Measurements from ENCODE around the gene RPS6KA3. TPM values are rescaled to one million over a fixed set of nuclear protein-coding genes. Genes with fewer than 3 reads are reported as not detected.

The RPS6KA3 gene
- total RNA-seq, 1 experiment from 2014 or later = 31.9 TPM

DNA sequence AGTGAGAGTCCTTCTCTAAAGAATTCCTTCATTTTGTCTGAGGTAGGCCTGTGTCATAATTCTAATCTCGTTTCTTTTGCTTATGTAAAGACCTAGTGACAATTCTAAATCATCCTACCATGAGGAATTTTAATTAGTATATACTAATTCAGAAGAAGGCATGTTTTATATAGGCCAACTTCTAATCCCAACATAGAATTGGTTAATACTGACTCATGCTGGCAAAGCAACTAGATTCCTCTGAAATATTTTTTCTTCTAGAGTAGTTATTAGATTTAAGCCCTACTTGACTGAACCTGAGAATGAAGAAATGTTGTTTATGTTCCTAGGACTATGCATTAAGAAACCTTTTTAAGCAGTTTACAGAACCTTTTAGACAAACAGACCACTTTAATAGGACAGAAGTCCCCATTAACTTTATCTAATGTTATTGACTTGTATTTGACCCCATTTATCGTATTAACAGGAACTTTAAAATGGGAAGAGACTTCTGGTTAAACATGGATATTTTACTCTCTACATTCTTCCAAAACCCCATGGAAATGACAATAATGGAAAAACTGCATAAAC lies 69.0 kb downstream of the RPS6KA3 start:
- no peak for DNase-seq (ENCODE audit: unreplicated experiment)
- ChIA-PET CTCF (no interaction called here), POLR2A (interaction anchor here (0.9 kb wide), 1 partner anchor 16 kb away, joined by 3 read pairs; no protein-coding TSS in a partner anchor)
- H3K27me3 Mint-ChIP-seq (ENCODE audit: insufficient read depth, unreplicated experiment) = peaks cover 74% of the 10 kb centered on the region
- no peaks in the 10 kb centered on the region for H3K4me1 Mint-ChIP-seq (ENCODE audit: insufficient read depth, unreplicated experiment)
- intact Hi-C loops (cut with micrococcal nuclease) = no loop called here
- no TSS peak for BruUV-seq (replicated peaks)
- H3K36me3 Mint-ChIP-seq (ENCODE audit: insufficient read depth, unreplicated experiment) = peaks cover 35% of the 10 kb centered on the region
- no peak for TF ChIP-seq CTCF (IDR thresholded peaks at IDR 0.05; ENCODE audit: unreplicated experiment)
- no peak overlapping the region for H3K27ac Mint-ChIP-seq (ENCODE audit: low read depth, unreplicated experiment)
- H3K4me3 Mint-ChIP-seq (ENCODE audit: unreplicated experiment) = no peak overlapping the region
- no peaks in the 10 kb centered on the region for H3K9me3 Mint-ChIP-seq (ENCODE audit: unreplicated experiment)

DNA sequence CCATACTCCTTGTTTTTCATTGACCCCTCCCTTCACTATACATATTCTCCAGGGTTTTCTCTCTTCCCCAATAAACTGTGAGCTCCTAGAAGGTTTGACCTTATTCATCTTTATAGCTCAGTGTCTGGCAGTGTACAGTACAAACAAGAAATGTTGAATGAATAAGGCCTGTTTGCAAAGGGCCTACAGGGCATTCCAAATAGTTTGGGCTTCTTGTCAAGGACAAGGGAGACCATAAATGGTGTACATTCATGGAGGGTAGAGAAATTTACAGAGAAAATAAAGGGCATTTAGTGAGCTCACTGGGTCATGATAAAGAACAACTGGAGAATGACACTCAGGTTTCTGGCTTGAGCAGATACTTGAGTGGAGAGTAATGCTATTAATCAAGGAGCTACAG lies 77.5 kb downstream of the RPS6KA3 start:
- POLR2A ChIA-PET = no interaction called here
- Mint-ChIP-seq H3K27ac (ENCODE audit: low read depth, unreplicated experiment) (no peak overlapping the region), H3K27me3 (ENCODE audit: insufficient read depth, unreplicated experiment) (peaks cover 28% of the 10 kb centered on the region), H3K4me1 (ENCODE audit: insufficient read depth, unreplicated experiment) (no peaks in the 10 kb centered on the region), H3K36me3 (ENCODE audit: insufficient read depth, unreplicated experiment) (peaks cover 38% of the 10 kb centered on the region), H3K9me3 (ENCODE audit: unreplicated experiment) (no peaks in the 10 kb centered on the region), H3K4me3 (ENCODE audit: unreplicated experiment) (no peak overlapping the region)
- CTCF ChIA-PET = interaction anchor here (1.3 kb wide), 1 partner anchor 63 kb away, joined by 3 read pairs; no protein-coding TSS in a partner anchor
- no peak for TF ChIP-seq CTCF (IDR thresholded peaks at IDR 0.05; ENCODE audit: unreplicated experiment)
- no TSS peak for BruUV-seq (replicated peaks)
- intact Hi-C loops (cut with micrococcal nuclease) = no loop called here
- DNase-seq (ENCODE audit: unreplicated experiment) = no peak

DNA sequence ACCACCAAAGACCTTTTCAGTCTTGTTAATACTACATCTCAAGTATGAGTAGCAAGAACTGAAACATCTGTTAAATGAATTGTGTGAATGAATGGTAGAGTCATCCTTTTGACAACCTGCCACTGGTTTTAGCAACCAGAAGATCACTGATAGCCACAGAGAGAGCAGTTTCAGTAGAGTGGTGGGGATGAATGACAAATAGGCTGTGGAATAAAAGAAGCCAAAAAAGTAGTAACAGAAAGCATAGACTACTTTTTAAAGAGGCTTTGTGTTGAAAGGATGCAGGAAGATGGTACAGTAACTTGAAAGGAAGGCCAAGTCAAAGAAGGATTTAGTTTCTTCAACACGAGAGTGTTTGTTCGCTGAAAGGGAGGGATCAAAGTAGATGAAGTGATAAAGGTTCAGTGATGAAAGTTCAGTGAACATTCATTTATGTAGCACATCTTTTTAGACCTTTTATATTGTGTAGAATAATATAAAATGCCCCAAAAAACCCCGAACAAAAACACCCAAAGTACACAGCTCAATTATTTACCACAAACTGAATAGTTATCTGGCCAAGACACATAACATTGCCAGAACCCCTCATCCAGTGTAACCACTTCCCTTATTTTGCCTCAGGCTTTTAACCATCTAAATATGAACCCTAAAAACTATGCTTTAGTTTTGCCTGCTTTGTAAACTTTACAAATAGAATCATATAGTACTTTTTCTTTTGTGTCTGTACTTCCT lies 84.9 kb downstream of the RPS6KA3 start:
- DNase-seq (ENCODE audit: unreplicated experiment) = no peak
- ChIA-PET POLR2A (no interaction called here), CTCF (interaction anchor here (1.4 kb wide), 1 partner anchor 20 kb away, joined by 4 read pairs; no protein-coding TSS in a partner anchor)
- Mint-ChIP-seq H3K4me1 (ENCODE audit: insufficient read depth, unreplicated experiment) (no peaks in the 10 kb centered on the region), H3K9me3 (ENCODE audit: unreplicated experiment) (no peaks in the 10 kb centered on the region), H3K4me3 (ENCODE audit: unreplicated experiment) (no peak overlapping the region), H3K27ac (ENCODE audit: low read depth, unreplicated experiment) (no peak overlapping the region), H3K36me3 (ENCODE audit: insufficient read depth, unreplicated experiment) (peaks cover 20% of the 10 kb centered on the region), H3K27me3 (ENCODE audit: insufficient read depth, unreplicated experiment) (peaks cover 50% of the 10 kb centered on the region)
- TF ChIP-seq CTCF (IDR thresholded peaks at IDR 0.05; ENCODE audit: unreplicated experiment) = no peak
- intact Hi-C loops (cut with micrococcal nuclease) = no loop called here
- no TSS peak for BruUV-seq (replicated peaks)

GRCh38 chrX:20177093-20177492 lies 89.6 kb downstream of the RPS6KA3 start:
- no peak overlapping the region for H3K27ac Mint-ChIP-seq (ENCODE audit: low read depth, unreplicated experiment)
- no peaks in the 10 kb centered on the region for H3K9me3 Mint-ChIP-seq (ENCODE audit: unreplicated experiment)
- intact Hi-C loops (cut with micrococcal nuclease) = no loop called here
- peaks cover 33% of the 10 kb centered on the region for H3K36me3 Mint-ChIP-seq (ENCODE audit: insufficient read depth, unreplicated experiment)
- no TSS peak for BruUV-seq (replicated peaks)
- no peak for TF ChIP-seq CTCF (IDR thresholded peaks at IDR 0.05; ENCODE audit: unreplicated experiment)
- H3K4me3 Mint-ChIP-seq (ENCODE audit: unreplicated experiment) = no peak overlapping the region
- no peak for DNase-seq (ENCODE audit: unreplicated experiment)
- POLR2A ChIA-PET = no interaction called here
- peaks cover 38% of the 10 kb centered on the region for H3K27me3 Mint-ChIP-seq (ENCODE audit: insufficient read depth, unreplicated experiment)
- H3K4me1 Mint-ChIP-seq (ENCODE audit: insufficient read depth, unreplicated experiment) = no peaks in the 10 kb centered on the region
- CTCF ChIA-PET = interaction anchor here (0.8 kb wide), 1 partner anchor 17 kb away, joined by 3 read pairs; no protein-coding TSS in a partner anchor

Measured in MCF 10A (cell line).